Testis (tissue), 3 donors: Measurements from ENCODE around the gene RASSF7. TPM values are rescaled to one million over a fixed set of nuclear protein-coding genes. Genes with fewer than 3 reads are reported as not detected.

Source experiments
- DNase-seq: peaks from one replicate; pipeline ENCODE4 v3.0.0-alpha.2; 2019
- H3K27ac ChIP-seq, 2 donors: fragments of 200-600 bp; sonication (generic); one replicate each; pipeline ENCODE4 v1.5.1; 2019
- H3K27me3 ChIP-seq: fragments of 200-600 bp; sonication (generic); one replicate; pipeline ENCODE4 v1.5.1; 2019
- H3K36me3 ChIP-seq: fragments of 200-600 bp; sonication (generic); one replicate; pipeline ENCODE4 v1.5.1; 2017; ENCODE audit warnings: low read depth; ENCODE audit errors: missing control alignments
- H3K4me1 ChIP-seq: fragments of 200-600 bp; sonication (generic); one replicate; pipeline ENCODE4 v1.5.1; 2019
- H3K4me3 ChIP-seq, 2 donors: fragments of 200-600 bp; sonication (generic); one replicate each; pipeline ENCODE4 v1.5.1; 2017 to 2019
- H3K9me3 ChIP-seq: fragments of 200-600 bp; sonication (generic); one replicate; pipeline ENCODE4 v1.5.1; 2017
- POLR2A ChIP-seq: fragments of 450-650 bp; IDR thresholded peaks from one replicate; pipeline ENCODE4 v1.6.1; 2017; ENCODE audit warnings: antibody characterized with exemption, mild to moderate bottlenecking, moderate library complexity
- WGBS, 2 donors: methylation state at CpG; one replicate each; pipeline ENCODE4 v1.1.5; 2018; 5-methylcytosine and 5-hydroxymethylcytosine counted together
- intact Hi-C: fragments of 100-400 bp; cut with DNase I; formaldehyde crosslinking; loops from one replicate; pipeline ENCODE4 v1.15.1; 2023; ENCODE audit warnings: low total_unique reads
- polyA plus RNA-seq: library from polyadenylated mRNA; stranded (reverse); fragments of 350-450 nt; fragmentation: Illumina TruSeq; extraction: RNeasy Lipid Tissue Mini Kit (QIAGEN cat#74804); gene quantifications from one replicate; pipeline ENCODE4 v1.2.3, GENCODE V29; 2014; ENCODE audit warnings: low read depth, low replicate concordance; ENCODE audit not compliant: insufficient read depth
- total RNA-seq, 2 donors: library from RNA; depleted of rRNA; stranded (reverse); fragments of >200 nt; gene quantifications; one replicate each; pipeline ENCODE4 v1.2.3, GENCODE V29; 2016
- TF ChIP-seq, protein P1 (sequence below), 3 experiments: fragments of 450-650 bp in 2 of 3; fragments of 200-600 bp in 1 of 3; sonication (generic) in 1 of 3; IDR thresholded peaks; one replicate each; pipeline ENCODE4 v1.5.1; 2016 to 2019; ENCODE audit warnings: antibody characterized with exemption in 3 of 3, mild to moderate bottlenecking in 2 of 3, moderate library complexity in 1 of 3

RASSF7 gene
- total and polyA plus RNA-seq, 3 donors from 2014 or later = 13.2 to 35.7 (median 22.0) TPM

- TF ChIP-seq, protein P1, sequence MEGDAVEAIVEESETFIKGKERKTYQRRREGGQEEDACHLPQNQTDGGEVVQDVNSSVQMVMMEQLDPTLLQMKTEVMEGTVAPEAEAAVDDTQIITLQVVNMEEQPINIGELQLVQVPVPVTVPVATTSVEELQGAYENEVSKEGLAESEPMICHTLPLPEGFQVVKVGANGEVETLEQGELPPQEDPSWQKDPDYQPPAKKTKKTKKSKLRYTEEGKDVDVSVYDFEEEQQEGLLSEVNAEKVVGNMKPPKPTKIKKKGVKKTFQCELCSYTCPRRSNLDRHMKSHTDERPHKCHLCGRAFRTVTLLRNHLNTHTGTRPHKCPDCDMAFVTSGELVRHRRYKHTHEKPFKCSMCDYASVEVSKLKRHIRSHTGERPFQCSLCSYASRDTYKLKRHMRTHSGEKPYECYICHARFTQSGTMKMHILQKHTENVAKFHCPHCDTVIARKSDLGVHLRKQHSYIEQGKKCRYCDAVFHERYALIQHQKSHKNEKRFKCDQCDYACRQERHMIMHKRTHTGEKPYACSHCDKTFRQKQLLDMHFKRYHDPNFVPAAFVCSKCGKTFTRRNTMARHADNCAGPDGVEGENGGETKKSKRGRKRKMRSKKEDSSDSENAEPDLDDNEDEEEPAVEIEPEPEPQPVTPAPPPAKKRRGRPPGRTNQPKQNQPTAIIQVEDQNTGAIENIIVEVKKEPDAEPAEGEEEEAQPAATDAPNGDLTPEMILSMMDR (IDR thresholded peaks at IDR 0.05) = no peak
- TF ChIP-seq POLR2A = no peak
- no peak overlapping the region for H3K27ac ChIP-seq
- 88 to 93% methylated on average over 3 to 11 of the region's 12 CpGs for WGBS, 2 donors
- H3K36me3 ChIP-seq = no peaks in the 10 kb centered on the region
- H3K4me1 ChIP-seq = peaks cover 14% of the 10 kb centered on the region
- H3K27me3 ChIP-seq = no peaks in the 10 kb centered on the region
- no peak for DNase-seq
- H3K4me3 ChIP-seq = no peak overlapping the region
- no peaks in the 10 kb centered on the region for H3K9me3 ChIP-seq
- intact Hi-C loops = no loop called here
Measured at GRCh38 chr11:565921-566509, 5.2 kb downstream of the RASSF7 start.

DNA sequence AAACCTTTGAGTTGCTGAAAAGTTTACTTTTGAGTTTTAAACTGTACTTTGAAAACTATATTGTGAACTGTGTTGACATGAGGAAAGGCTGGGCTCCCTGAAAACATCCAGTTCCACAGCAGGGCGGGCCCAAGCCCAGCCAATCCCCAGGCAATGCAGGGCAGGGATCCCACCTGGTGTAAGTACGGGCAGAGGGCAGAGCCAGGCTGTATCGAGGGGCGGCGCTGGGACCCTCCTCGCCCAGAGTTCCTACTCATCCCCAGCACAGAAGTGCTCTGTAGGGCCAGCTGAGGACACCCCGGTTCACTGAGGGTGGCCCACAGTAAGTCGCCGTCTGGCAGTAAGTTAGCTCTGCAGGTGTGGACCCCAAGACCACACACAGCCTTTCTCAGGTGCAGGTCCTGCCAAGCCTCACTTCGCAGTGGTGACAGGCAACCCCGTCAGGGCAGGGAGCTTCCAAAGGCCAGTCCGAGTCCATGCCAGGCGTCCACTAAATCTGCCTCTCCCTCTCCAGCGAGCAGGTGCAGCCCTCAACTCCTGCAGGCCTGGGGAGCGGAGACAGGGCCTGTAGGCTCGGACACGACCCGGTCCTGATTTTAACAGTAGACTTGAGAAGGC is 6.3 kb downstream of the RASSF7 start:
- Histone ChIP-seq H3K9me3 (no peaks in the 10 kb centered on the region), H3K27me3 (no peaks in the 10 kb centered on the region), H3K36me3 (no peaks in the 10 kb centered on the region), H3K27ac (no peak overlapping the region), H3K4me3 (no peak overlapping the region), H3K4me1 (peaks cover 14% of the 10 kb centered on the region)
- no peak for TF ChIP-seq POLR2A
- TF ChIP-seq, protein P1 (IDR thresholded peaks at IDR 0.05) = no peak
- 85 to 92% methylated on average over 11 to 18 of the region's 18 CpGs for WGBS, 2 donors
- intact Hi-C loops = no loop called here
- no peak for DNase-seq

DNA sequence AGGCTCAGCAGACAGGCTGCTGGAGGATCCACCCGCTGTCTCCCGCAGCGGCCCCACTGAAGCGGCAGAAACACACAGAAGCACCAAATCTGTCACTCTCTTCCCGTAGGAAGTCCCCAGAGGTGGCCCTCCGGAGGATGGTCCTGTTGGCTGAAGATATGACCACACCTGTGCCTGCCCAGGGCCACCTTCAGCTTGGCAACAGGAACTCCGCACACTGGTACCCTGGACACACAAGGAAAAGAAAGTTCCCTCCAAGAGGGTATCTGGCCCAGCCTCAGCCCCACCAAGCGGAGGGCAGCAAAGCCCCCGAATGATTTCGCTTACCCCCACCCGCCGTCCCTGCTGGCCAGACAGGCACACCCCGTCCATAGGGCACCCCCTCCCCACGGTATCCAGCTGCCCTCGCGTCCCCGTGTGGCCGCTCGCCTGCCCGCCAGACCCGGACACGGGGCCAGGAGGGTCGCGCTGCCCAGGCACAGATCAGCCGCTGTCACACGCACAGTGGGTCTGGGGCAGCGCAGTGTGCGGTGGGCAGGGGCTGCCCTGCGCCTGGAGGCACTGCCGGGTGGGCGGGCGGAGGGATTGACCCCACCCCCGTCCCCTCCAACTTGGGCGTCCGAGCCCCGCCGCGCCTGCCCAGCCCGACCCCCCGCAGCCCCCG is 7.0 kb downstream of the RASSF7 start:
- H3K36me3 ChIP-seq = no peaks in the 10 kb centered on the region
- intact Hi-C loops = no loop called here
- DNase-seq = no peak
- 20 to 55% methylated on average over 9 to 33 of the region's 41 CpGs for WGBS, 2 donors
- peak overlapping the region; percentile 59 to 61 for H3K4me3 ChIP-seq
- H3K27me3 ChIP-seq = no peaks in the 10 kb centered on the region
- TF ChIP-seq, protein P1 (IDR thresholded peaks at IDR 0.05) = no peak
- TF ChIP-seq POLR2A = no peak
- H3K4me1 ChIP-seq = peaks cover 14% of the 10 kb centered on the region
- H3K27ac ChIP-seq = peak overlapping the region; percentile 68 to 87
- H3K9me3 ChIP-seq = no peaks in the 10 kb centered on the region

DNA sequence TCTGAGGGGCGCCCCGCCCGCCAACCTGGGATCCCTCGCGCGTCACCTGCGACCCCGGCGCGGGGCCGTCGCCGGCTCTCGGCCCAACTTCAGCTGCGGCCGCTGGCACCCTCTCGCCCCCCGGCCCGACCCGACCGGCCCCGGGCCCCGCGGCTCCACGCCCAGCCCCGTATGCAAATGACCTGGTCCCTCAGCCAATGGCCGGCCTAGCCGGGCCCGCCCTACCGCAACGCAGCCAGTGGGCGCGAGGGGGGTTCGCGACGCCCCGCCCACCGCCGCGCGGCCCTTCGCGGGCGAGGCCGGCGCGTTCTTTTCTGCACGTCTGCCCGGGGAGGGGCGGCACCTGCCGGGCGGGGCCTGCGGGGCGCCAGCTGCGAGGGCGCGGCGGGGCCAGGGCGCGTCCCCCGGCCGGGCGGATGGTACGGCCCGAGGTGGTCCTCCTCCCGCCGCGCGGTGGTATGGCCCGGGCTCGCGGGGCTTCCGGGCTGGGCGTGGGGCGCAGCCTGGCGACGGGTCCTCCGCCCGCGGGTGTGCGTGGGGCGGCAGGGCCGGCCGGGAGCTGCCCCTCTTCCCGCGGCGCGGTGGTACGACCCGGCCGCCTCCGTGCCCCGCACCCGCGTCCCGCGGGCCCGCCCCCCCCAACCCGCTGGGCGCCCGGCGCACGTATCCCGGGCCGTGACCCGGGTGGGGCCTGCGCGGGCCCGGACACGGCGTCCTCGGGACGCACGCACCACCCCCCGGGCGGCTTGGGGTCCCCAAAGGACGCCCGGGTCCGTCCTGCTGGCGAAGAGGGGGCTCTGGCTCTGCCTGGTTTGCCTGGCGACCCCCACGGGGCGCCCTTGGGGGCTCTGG is 7.8 kb downstream of the RASSF7 start:
- H3K27me3 ChIP-seq = no peaks in the 10 kb centered on the region
- WGBS, 2 donors = 0% methylated on average over 64 of the region's 123 CpGs; no CpG with 5 or more reads in 1 of the 2 donors
- intact Hi-C loops = no loop called here
- H3K9me3 ChIP-seq = no peaks in the 10 kb centered on the region
- TF ChIP-seq POLR2A = no peak
- TF ChIP-seq, protein P1 (IDR thresholded peaks at IDR 0.05) = peak in 1 of 3 experiments; percentile 8
- H3K4me1 ChIP-seq = peaks cover 21% of the 10 kb centered on the region
- H3K27ac ChIP-seq = peak overlapping the region; percentile 86 to 87
- DNase-seq = peak; percentile 94
- H3K36me3 ChIP-seq = no peaks in the 10 kb centered on the region
- H3K4me3 ChIP-seq = peak overlapping the region; percentile 61 to 69
